C4-2B (cell line): Measurements from ENCODE around the gene AOC2.
A peak's percentile ranks its signal among the peaks of the same experiment; 100 is the strongest.
"Not testable (repeated sequence)": the region's sequence is repeated elsewhere in the genome, so short reads cannot be mapped to it uniquely, and the experiment has no call there.

Source experiments
- H3K27ac ChIP-seq: fragments of 450-650 bp; 2 replicates; pipeline ENCODE4 v1.5.1; 2017
- CTCF ChIP-seq: fragments of 450-650 bp; conservative IDR thresholded peaks from 2 replicates; pipeline ENCODE4 v1.5.1; 2017; ENCODE audit warnings: mild to moderate bottlenecking
- ZFX ChIP-seq: fragments of 450-650 bp; IDR thresholded peaks from 2 replicates; pipeline ENCODE4 v1.6.1; 2017

Gene AOC2

GRCh38 chr17:42883802-42884558 is 39.6 kb downstream of the AOC2 start:
- H3K27ac ChIP-seq, result no peak overlapping the region
- TF ChIP-seq CTCF (no peak), ZFX (no peak)

GRCh38 chr17:42885806-42886205 is 41.4 kb downstream of the AOC2 start:
- H3K27ac ChIP-seq, result not testable (repeated sequence)

- TF ChIP-seq ZFX (no peak), CTCF (no peak)
- no peak overlapping the region for H3K27ac ChIP-seq
These were observed 42.1 kb downstream of the AOC2 start for GRCh38 chr17:42886283-42887176.

- H3K27ac ChIP-seq, result no peak overlapping the region
- no peak for TF ChIP-seq ZFX
- TF ChIP-seq CTCF, result no peak
These were observed 45.4 kb downstream of the AOC2 start for GRCh38 chr17:42889809-42890208.

- no peak overlapping the region for H3K27ac ChIP-seq
- TF ChIP-seq ZFX, result no peak
- no peak for TF ChIP-seq CTCF
These were observed 47.3 kb downstream of the AOC2 start for GRCh38 chr17:42891539-42892152.

GRCh38 chr17:42893359-42893758 is 49.0 kb downstream of the AOC2 start:
- H3K27ac ChIP-seq, result no peak overlapping the region
- TF ChIP-seq CTCF (no peak), ZFX (no peak)

- peak overlapping the region; percentile 30 for H3K27ac ChIP-seq
- TF ChIP-seq CTCF, result no peak
- no peak for TF ChIP-seq ZFX
These were observed 50.2 kb downstream of the AOC2 start for GRCh38 chr17:42894283-42895184.
